ENCODE data around the gene TRIM39.

DNA sequence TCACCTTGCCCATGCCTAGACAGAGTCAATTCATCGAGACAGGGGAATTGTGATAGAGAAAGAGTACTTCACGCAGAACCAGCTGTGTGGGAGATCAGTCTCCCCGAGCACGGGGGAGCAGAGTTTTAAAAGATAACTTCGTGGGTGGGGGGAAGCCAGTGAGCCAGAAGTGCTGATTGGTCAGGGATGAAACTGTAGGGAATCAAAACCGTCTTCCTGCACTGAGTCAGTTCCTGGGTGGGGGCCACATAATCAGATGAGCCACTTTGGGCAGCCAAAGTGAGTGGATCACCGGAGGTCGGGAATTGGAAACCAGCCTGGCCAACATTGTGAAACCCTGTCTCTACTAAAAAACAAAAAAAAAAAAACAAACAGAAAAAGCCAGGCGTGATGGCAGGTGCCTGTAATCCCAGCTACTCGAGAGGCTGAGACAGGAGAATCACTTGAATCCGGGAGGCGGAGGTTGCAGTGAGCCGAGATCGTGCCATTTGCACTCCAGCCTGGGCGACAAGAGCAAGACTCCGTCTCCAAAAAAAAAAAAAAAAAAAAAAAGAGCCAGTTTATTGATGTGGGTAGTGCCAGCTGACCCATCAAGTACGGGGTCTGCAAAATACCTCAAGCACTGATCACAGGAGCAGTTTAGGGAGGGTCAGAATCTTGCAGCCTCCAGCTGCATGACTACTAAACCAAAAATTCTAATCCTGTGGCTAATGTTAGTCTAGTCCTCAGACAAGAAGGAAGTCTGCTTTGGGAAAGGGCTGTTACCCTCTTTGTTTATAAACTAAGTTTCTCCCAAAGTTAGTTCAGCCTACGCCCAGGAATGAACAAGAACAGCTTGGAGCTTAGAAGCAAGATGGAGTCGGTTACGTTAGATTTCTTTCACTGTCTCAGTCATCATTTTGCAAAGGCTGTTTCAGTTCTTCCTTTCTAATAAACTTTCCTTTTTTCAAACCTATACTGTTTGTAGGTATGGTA lies 3.9 kb upstream of the TRIM39 start:
- TF ChIP-seq, protein P1, sequence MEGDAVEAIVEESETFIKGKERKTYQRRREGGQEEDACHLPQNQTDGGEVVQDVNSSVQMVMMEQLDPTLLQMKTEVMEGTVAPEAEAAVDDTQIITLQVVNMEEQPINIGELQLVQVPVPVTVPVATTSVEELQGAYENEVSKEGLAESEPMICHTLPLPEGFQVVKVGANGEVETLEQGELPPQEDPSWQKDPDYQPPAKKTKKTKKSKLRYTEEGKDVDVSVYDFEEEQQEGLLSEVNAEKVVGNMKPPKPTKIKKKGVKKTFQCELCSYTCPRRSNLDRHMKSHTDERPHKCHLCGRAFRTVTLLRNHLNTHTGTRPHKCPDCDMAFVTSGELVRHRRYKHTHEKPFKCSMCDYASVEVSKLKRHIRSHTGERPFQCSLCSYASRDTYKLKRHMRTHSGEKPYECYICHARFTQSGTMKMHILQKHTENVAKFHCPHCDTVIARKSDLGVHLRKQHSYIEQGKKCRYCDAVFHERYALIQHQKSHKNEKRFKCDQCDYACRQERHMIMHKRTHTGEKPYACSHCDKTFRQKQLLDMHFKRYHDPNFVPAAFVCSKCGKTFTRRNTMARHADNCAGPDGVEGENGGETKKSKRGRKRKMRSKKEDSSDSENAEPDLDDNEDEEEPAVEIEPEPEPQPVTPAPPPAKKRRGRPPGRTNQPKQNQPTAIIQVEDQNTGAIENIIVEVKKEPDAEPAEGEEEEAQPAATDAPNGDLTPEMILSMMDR (IDR thresholded peaks at IDR 0.05): no peak
- TF ChIP-seq POLR2A (IDR thresholded peaks at IDR 0.05): no peak

All from lower leg skin (tissue), 3 donors.